Measurements from ENCODE around the gene BLOC1S6. TPM values are rescaled to one million over a fixed set of nuclear protein-coding genes. Genes with fewer than 3 reads are reported as not detected.

BLOC1S6 gene
- total RNA-seq, 4 donors from 2014 or later = 26.6 to 41.7 (median 30.0) TPM

DNA sequence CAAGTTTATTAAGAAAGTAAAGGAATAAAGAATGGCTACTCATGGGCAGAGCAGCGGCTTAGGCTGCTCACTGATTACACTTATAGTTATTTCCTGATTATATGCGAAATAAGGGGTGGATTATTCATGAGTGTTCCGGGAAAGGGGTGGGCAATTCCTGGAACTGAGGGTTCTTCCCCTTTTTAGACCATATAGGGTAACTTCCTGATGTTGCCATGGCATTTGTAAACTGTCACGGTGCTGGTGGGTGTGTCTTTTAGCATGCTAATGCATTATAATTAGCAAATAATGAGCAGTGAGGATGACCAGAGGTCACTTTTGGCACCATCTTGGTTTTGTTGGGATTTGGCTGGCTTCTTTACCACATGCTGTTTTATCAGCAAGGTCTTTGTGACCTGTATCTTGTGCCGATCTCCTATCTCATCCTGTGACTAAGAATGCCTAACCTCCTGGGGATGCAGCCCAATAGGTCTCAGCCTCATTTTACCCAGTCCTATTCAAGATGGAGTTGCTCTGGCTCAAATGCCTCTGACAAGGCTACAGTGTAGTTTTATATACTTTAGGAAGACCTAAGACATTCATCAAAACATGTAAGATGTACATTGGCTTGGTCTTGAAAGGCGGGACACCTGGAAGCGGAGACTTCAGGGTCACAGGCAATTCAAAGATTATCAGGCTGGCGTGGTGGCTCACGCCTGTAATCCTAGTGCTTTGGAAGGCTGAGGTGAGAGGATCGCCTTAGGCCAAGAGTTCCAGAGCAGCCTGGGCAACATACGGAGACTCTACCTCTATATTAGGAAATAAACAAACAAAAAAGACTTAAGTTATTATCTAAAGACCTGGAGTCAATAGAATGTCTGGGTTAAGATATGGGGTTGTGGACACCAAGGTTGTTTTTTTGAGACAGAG lies 3.2 kb upstream of the BLOC1S6 start:
- no peak overlapping the region for H3K4me3 ChIP-seq
- no peak overlapping the region for H3K27ac ChIP-seq
- H3K9me3 ChIP-seq = no peaks in the 10 kb centered on the region
- H3K36me3 ChIP-seq = no peaks in the 10 kb centered on the region
- 84% methylated on average over 11 of the region's 11 CpGs for WGBS
- H3K27me3 ChIP-seq = no peaks in the 10 kb centered on the region
- no peak for DNase-seq (ENCODE audit: low spot score in 2 of 2)
- peaks cover 28% of the 10 kb centered on the region for H3K4me1 ChIP-seq
- TF ChIP-seq POLR2A (IDR thresholded peaks at IDR 0.05) = no peak
- TF ChIP-seq POLR2AphosphoS5 (IDR thresholded peaks at IDR 0.05) = no peak
- TF ChIP-seq EP300 (IDR thresholded peaks at IDR 0.05) = no peak
- TF ChIP-seq, protein P1, sequence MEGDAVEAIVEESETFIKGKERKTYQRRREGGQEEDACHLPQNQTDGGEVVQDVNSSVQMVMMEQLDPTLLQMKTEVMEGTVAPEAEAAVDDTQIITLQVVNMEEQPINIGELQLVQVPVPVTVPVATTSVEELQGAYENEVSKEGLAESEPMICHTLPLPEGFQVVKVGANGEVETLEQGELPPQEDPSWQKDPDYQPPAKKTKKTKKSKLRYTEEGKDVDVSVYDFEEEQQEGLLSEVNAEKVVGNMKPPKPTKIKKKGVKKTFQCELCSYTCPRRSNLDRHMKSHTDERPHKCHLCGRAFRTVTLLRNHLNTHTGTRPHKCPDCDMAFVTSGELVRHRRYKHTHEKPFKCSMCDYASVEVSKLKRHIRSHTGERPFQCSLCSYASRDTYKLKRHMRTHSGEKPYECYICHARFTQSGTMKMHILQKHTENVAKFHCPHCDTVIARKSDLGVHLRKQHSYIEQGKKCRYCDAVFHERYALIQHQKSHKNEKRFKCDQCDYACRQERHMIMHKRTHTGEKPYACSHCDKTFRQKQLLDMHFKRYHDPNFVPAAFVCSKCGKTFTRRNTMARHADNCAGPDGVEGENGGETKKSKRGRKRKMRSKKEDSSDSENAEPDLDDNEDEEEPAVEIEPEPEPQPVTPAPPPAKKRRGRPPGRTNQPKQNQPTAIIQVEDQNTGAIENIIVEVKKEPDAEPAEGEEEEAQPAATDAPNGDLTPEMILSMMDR (IDR thresholded peaks at IDR 0.05) = no peak

DNA sequence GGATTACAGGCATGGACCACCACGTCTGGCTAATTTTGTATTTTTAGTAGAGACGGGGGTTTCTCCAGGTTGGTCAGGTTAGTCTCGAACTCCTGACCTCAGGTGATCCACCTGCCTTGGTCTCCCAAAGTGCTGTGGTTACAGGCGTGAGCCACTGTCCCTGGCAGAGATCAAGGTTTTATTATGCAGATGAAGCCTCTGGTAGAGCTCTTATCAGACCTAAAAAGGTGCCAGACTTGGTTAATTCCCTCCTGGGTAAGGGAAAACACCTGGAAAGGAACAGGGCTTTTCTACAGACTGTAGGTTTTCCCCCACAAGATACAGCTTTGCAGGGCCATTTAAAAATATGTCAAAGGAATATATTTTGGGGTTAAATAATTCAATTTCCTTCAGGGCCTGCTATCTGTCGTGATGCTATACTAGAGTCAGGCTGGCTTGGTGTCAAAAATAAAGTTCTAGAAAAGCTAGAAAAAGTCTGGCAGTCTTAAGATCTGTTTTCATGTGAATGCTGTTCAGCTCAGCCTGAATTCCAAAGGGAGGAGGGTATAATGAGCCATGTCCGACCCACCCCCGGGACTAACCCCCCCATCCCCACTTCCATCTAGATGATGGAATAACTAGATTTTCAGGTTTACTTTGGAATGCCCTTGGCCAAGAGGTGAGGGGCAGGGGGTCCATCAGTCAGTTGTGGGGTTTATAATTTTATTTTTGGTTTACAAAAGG lies 1.9 kb upstream of the BLOC1S6 start:
- 70% methylated on average over 7 of the region's 7 CpGs for WGBS
- DNase-seq (ENCODE audit: low spot score in 2 of 2) = no peak
- Histone ChIP-seq H3K27ac (no peak overlapping the region), H3K36me3 (no peaks in the 10 kb centered on the region), H3K27me3 (no peaks in the 10 kb centered on the region), H3K4me3 (no peak overlapping the region), H3K4me1 (peaks cover 41% of the 10 kb centered on the region), H3K9me3 (no peaks in the 10 kb centered on the region)
- TF ChIP-seq EP300 (IDR thresholded peaks at IDR 0.05) = no peak
- no peak for TF ChIP-seq POLR2AphosphoS5 (IDR thresholded peaks at IDR 0.05)
- no peak for TF ChIP-seq POLR2A (IDR thresholded peaks at IDR 0.05)
- TF ChIP-seq, protein P1 (IDR thresholded peaks at IDR 0.05) = no peak

DNA sequence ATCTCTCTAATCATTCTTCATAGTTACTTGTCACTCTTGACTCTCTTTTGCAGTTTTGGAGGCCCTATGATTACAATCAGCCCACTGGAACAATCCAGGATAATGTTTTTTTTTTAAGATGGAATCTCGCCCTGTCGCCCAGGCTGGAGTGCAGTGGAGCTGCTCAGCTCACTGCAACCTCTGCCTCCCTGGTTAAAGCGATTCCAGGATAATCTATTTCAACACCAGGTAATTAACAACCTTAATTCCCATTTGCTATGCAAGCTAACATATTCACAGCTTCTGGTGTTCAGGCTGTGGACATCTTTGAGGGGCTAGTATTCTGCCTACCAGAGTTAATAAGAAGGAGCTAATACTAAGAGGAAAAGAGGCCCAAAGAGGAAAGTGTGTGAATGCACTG lies 1.1 kb upstream of the BLOC1S6 start:
- Histone ChIP-seq H3K27me3 (no peaks in the 10 kb centered on the region), H3K27ac (peak overlapping the region; percentile 97), H3K9me3 (no peaks in the 10 kb centered on the region), H3K36me3 (no peaks in the 10 kb centered on the region), H3K4me3 (peak overlapping the region; percentile 62), H3K4me1 (peaks cover 44% of the 10 kb centered on the region)
- no peak for DNase-seq (ENCODE audit: low spot score in 2 of 2)
- TF ChIP-seq, protein P1 (IDR thresholded peaks at IDR 0.05) = no peak
- TF ChIP-seq POLR2AphosphoS5 (IDR thresholded peaks at IDR 0.05) (no peak), POLR2A (IDR thresholded peaks at IDR 0.05) (no peak)
- 76% methylated on average over 3 of the region's 3 CpGs for WGBS

- H3K27ac ChIP-seq = peak overlapping the region; percentile 97
- no peaks in the 10 kb centered on the region for H3K36me3 ChIP-seq
- no peaks in the 10 kb centered on the region for H3K27me3 ChIP-seq
- H3K9me3 ChIP-seq = no peaks in the 10 kb centered on the region
- WGBS = 2% methylated on average over 14 of the region's 14 CpGs
- TF ChIP-seq EP300 (IDR thresholded peaks at IDR 0.05) (no peak), POLR2AphosphoS5 (IDR thresholded peaks at IDR 0.05) (no peak), POLR2A (IDR thresholded peaks at IDR 0.05) (no peak)
- TF ChIP-seq, protein P1 (IDR thresholded peaks at IDR 0.05) = no peak
- no peak for DNase-seq (ENCODE audit: low spot score in 2 of 2)
- H3K4me3 ChIP-seq = peak overlapping the region; percentile 62
- H3K4me1 ChIP-seq = peaks cover 47% of the 10 kb centered on the region
These were observed 531 bp upstream of the BLOC1S6 start for GRCh38 chr15:45586601-45587094.

DNA sequence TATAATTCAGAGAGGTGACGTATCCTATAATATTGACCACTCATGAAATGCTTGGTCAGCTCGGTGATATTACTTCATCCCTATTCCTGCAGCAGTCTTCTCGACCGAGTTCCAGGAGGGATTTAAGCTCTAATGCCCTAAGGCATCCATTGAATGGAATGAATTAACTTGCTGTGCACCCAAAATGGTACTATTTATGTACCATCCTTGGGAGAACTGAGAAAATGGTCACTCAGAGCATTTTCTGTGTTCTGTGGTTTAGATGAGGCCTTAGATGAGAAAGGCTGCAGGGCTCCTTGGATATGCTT lies 638 bp downstream of the BLOC1S6 start:
- Histone ChIP-seq H3K9me3 (no peaks in the 10 kb centered on the region), H3K27me3 (no peaks in the 10 kb centered on the region), H3K27ac (peak overlapping the region; percentile 97), H3K4me1 (peaks cover 51% of the 10 kb centered on the region), H3K36me3 (no peaks in the 10 kb centered on the region), H3K4me3 (peak overlapping the region; percentile 62)
- TF ChIP-seq, protein P1 (IDR thresholded peaks at IDR 0.05) = no peak
- TF ChIP-seq EP300 (IDR thresholded peaks at IDR 0.05) (no peak), POLR2A (IDR thresholded peaks at IDR 0.05) (no peak), POLR2AphosphoS5 (IDR thresholded peaks at IDR 0.05) (no peak)
- DNase-seq (ENCODE audit: low spot score in 2 of 2) = no peak
- WGBS = 0% methylated on average over 4 of the region's 4 CpGs

Data from suprapubic skin (tissue), 4 donors.